ENCODE data around the gene PICALM. TPM values are rescaled to one million over a fixed set of nuclear protein-coding genes. Genes with fewer than 3 reads are reported as not detected.
"Not testable (repeated sequence)": the region's sequence is repeated elsewhere in the genome, so short reads cannot be mapped to it uniquely, and the experiment has no call there.

Gene PICALM
- total RNA-seq, 2 donors from 2014 or later, result 130 to 149 TPM

- no peak for ATAC-seq
- no peak for DNase-seq
- intact Hi-C loops (cut with DNase I, micrococcal nuclease), result no loop called here
Measured at GRCh38 chr11:86014221-86014620, 54.7 kb downstream of the PICALM start.

- ATAC-seq (no peak), DNase-seq (no peak)
- intact Hi-C loops (cut with DNase I, micrococcal nuclease), result no loop called here
Measured at GRCh38 chr11:86013713-86014112, 55.2 kb downstream of the PICALM start.

- DNase-seq (no peak), ATAC-seq (no peak)
- intact Hi-C loops (cut with DNase I, micrococcal nuclease), result no loop called here
Measured at GRCh38 chr11:86011175-86011574, 57.7 kb downstream of the PICALM start.

GRCh38 chr11:86003654-86004053 is 65.2 kb downstream of the PICALM start:
- intact Hi-C loops (cut with DNase I, micrococcal nuclease), result no loop called here
- DNase-seq (no peak), ATAC-seq (no peak)

GRCh38 chr11:86002431-86002830 is 66.5 kb downstream of the PICALM start:
- DNase-seq, result no peak
- intact Hi-C loops (cut with DNase I, micrococcal nuclease), result no loop called here
- ATAC-seq, result no peak

- intact Hi-C loops (cut with DNase I, micrococcal nuclease), result no loop called here
- no peak for DNase-seq
- ATAC-seq, result no peak
Measured at GRCh38 chr11:85991508-85991907, 77.4 kb downstream of the PICALM start.

- DNase-seq (no peak), ATAC-seq (no peak)
Measured at GRCh38 chr11:85989746-85990145, 79.1 kb downstream of the PICALM start.

GRCh38 chr11:85988780-85989179 is 80.1 kb downstream of the PICALM start:
- intact Hi-C loops (cut with DNase I, micrococcal nuclease), result no loop called here
- DNase-seq, result no peak
- no peak for ATAC-seq

More at GRCh38 chr11:85989746-85990145, 79.1 kb downstream of the PICALM start:
- intact Hi-C loops (cut with DNase I, micrococcal nuclease), result no loop called here

GRCh38 chr11:85977751-85978160 is 91.1 kb downstream of the PICALM start:
- intact Hi-C loops (cut with DNase I, micrococcal nuclease), result no loop called here
- no peak for DNase-seq
- ATAC-seq, result no peak

- DNase-seq, result no peak
- no peak for ATAC-seq
- intact Hi-C loops (cut with DNase I, micrococcal nuclease), result no loop called here
Measured at GRCh38 chr11:85976525-85976924, 92.4 kb downstream of the PICALM start.

- intact Hi-C loops (cut with DNase I, micrococcal nuclease), result no loop called here
- no peak for ATAC-seq
Measured at GRCh38 chr11:85974122-85974521, 94.8 kb downstream of the PICALM start.

GRCh38 chr11:85970593-85970992 is 98.3 kb downstream of the PICALM start:
- intact Hi-C loops (cut with DNase I, micrococcal nuclease), result no loop called here
- no peak for ATAC-seq

More at GRCh38 chr11:85974122-85974521, 94.8 kb downstream of the PICALM start:
- DNase-seq, result no peak

GRCh38 chr11:85967457-85967856 is 101.4 kb downstream of the PICALM start:
- intact Hi-C loops (cut with DNase I, micrococcal nuclease), result no loop called here
- no peak for DNase-seq
- ATAC-seq, result no peak

More at GRCh38 chr11:85970593-85970992, 98.3 kb downstream of the PICALM start:
- DNase-seq, result no peak

GRCh38 chr11:85965202-85965601 is 103.7 kb downstream of the PICALM start:
- DNase-seq (no peak), ATAC-seq (no peak)
- intact Hi-C loops (cut with DNase I, micrococcal nuclease), result no loop called here

GRCh38 chr11:85961930-85962363 is 106.9 kb downstream of the PICALM start:
- ATAC-seq (no peak), DNase-seq (no peak)
- intact Hi-C loops (cut with DNase I, micrococcal nuclease), result no loop called here

GRCh38 chr11:85961130-85961529 is 107.8 kb downstream of the PICALM start:
- DNase-seq (no peak), ATAC-seq (no peak)
- intact Hi-C loops (cut with DNase I, micrococcal nuclease), result no loop called here

GRCh38 chr11:85960678-85961077 is 108.2 kb downstream of the PICALM start:
- intact Hi-C loops (cut with DNase I, micrococcal nuclease), result no loop called here
- DNase-seq (no peak), ATAC-seq (no peak)

- ATAC-seq (no peak), DNase-seq (no peak)
- intact Hi-C loops (cut with DNase I, micrococcal nuclease), result no loop called here
Measured at GRCh38 chr11:85955531-85955930, 113.4 kb downstream of the PICALM start.

GRCh38 chr11:85953491-85954143 is 115.3 kb downstream of the PICALM start:
- DNase-seq (no peak), ATAC-seq (no peak)
- intact Hi-C loops (cut with DNase I, micrococcal nuclease), result no loop called here

GRCh38 chr11:85952108-85952485 is 116.8 kb downstream of the PICALM start:
- ATAC-seq; intact Hi-C loops (cut with DNase I, micrococcal nuclease); DNase-seq: not testable (repeated sequence)
